ENCODE data around the gene NRXN3. TPM values are rescaled to one million over a fixed set of nuclear protein-coding genes. Genes with fewer than 3 reads are reported as not detected.

Gene NRXN3
- total and polyA plus RNA-seq, 2 of the 4 experiments (the other 2 are of a cell fraction): 4.8 to 25.1 TPM

- H3K9me1 ChIP-seq (ENCODE audit: insufficient read depth, low read length): no peaks in the 10 kb centered on the region
- H3K23ac ChIP-seq (ENCODE audit: low read depth, low read length): no peak overlapping the region
- no peak overlapping the region for H3K56ac ChIP-seq (ENCODE audit: extremely low read depth, insufficient read depth, low read length)
- H3K79me1 ChIP-seq (ENCODE audit: low read depth in 1 of 2, low read length in 2 of 2): no peaks in the 10 kb centered on the region
- H3K9ac ChIP-seq (ENCODE audit: low read depth, low read length): no peak overlapping the region
- no peak overlapping the region for H4K5ac ChIP-seq (ENCODE audit: low read depth, low read length)
- no peak for TF ChIP-seq CTCF (conservative IDR thresholded peaks at IDR 0.05; ENCODE audit: low read depth, low read length)
- no peak for TF ChIP-seq RFX5 (IDR thresholded peaks at IDR 0.05; ENCODE audit: low read depth, low read length)
- TF ChIP-seq MXI1 (IDR thresholded peaks at IDR 0.05; ENCODE audit: borderline replicate concordance, low read depth, low read length): no peak
- TF ChIP-seq BHLHE40 (IDR thresholded peaks at IDR 0.05; ENCODE audit: low read depth, low read length): no peak
- TF ChIP-seq, protein P1, sequence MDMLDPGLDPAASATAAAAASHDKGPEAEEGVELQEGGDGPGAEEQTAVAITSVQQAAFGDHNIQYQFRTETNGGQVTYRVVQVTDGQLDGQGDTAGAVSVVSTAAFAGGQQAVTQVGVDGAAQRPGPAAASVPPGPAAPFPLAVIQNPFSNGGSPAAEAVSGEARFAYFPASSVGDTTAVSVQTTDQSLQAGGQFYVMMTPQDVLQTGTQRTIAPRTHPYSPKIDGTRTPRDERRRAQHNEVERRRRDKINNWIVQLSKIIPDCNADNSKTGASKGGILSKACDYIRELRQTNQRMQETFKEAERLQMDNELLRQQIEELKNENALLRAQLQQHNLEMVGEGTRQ (IDR thresholded peaks at IDR 0.05; ENCODE audit: low read depth, low read length): no peak
- no peak for TF ChIP-seq SMC3 (IDR thresholded peaks at IDR 0.05; ENCODE audit: low read depth, low read length)
- no peak for TF ChIP-seq POLR2A (IDR thresholded peaks at IDR 0.05; ENCODE audit: low read depth, low read length)
- TF ChIP-seq RAD21 (IDR thresholded peaks at IDR 0.05; ENCODE audit: low read length): no peak
- no peak for TF ChIP-seq NFE2L2 (IDR thresholded peaks at IDR 0.05; ENCODE audit: low read depth, low read length)
- no peak for TF ChIP-seq MAFK (IDR thresholded peaks at IDR 0.05; ENCODE audit: low read depth, low read length)
- no peak for TF ChIP-seq CHD1 (IDR thresholded peaks at IDR 0.05; ENCODE audit: low read depth, low read length)
- no peak for TF ChIP-seq FOS (IDR thresholded peaks at IDR 0.05; ENCODE audit: low read depth, low read length)
- TF ChIP-seq RCOR1 (IDR thresholded peaks at IDR 0.05; ENCODE audit: insufficient replicate concordance, low read length): no peak
- TF ChIP-seq MAZ (IDR thresholded peaks at IDR 0.05; ENCODE audit: borderline replicate concordance, low read depth, low read length): no peak
- TF ChIP-seq, protein P2, sequence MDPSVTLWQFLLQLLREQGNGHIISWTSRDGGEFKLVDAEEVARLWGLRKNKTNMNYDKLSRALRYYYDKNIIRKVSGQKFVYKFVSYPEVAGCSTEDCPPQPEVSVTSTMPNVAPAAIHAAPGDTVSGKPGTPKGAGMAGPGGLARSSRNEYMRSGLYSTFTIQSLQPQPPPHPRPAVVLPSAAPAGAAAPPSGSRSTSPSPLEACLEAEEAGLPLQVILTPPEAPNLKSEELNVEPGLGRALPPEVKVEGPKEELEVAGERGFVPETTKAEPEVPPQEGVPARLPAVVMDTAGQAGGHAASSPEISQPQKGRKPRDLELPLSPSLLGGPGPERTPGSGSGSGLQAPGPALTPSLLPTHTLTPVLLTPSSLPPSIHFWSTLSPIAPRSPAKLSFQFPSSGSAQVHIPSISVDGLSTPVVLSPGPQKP (IDR thresholded peaks at IDR 0.05; ENCODE audit: borderline replicate concordance, low read depth, low read length): no peak
- TF ChIP-seq CEBPB (IDR thresholded peaks at IDR 0.05; ENCODE audit: low read depth, low read length): no peak
- H2BK5ac ChIP-seq (ENCODE audit: low read depth, low read length, poor library complexity, severe bottlenecking): no peak overlapping the region
- no peak overlapping the region for H4K91ac ChIP-seq (ENCODE audit: insufficient read depth, low read depth, low read length)
- no peak overlapping the region for H3K4me3 ChIP-seq (ENCODE audit: insufficient read depth, low read depth, low read length)
- H3K36me3 ChIP-seq (ENCODE audit: control insufficient read depth, insufficient read depth, low read length): no peaks in the 10 kb centered on the region
- CTCF ChIA-PET: no interaction called here
- H4K20me1 ChIP-seq (ENCODE audit: insufficient read depth, low read length): no peaks in the 10 kb centered on the region
- no TSS peak for BruUV-seq (replicated peaks)
- no peak overlapping the region for H2AK9ac ChIP-seq (replicated peaks; ENCODE audit: low read depth, low read length, poor library complexity)
- no peak overlapping the region for H2BK15ac ChIP-seq (ENCODE audit: low read depth, low read length)
- no CpG with 5 or more reads among the region's 6 CpGs for WGBS, 2 experiments (ENCODE audit: extremely low coverage in 2 of 2, insufficient read length in 1 of 2)
- no peak overlapping the region for H3K4me2 ChIP-seq (ENCODE audit: low read depth, low read length)
- no peak overlapping the region for H3K14ac ChIP-seq (replicated peaks; ENCODE audit: low read depth, low read length)
- H3K9me3 ChIP-seq (ENCODE audit: control insufficient read depth, insufficient read depth, low read length): no peaks in the 10 kb centered on the region; the same call in 1 of the 2 replicates
- H2AK5ac ChIP-seq (ENCODE audit: low read depth, low read length): no peak overlapping the region
- no peak overlapping the region for H4K8ac ChIP-seq (ENCODE audit: low read depth in 2 of 2, low read length in 2 of 2)
- H3K27ac ChIP-seq (ENCODE audit: insufficient read depth, low read length): no peak overlapping the region
- H3K4me1 ChIP-seq (ENCODE audit: control insufficient read depth, insufficient read depth, low read length): no peaks in the 10 kb centered on the region
- POLR2A ChIA-PET (ENCODE audit: unreplicated experiment): no interaction called here
- no peaks in the 10 kb centered on the region for H3K27me3 ChIP-seq (ENCODE audit: control insufficient read depth, insufficient read depth, low read length)
- H3K4ac ChIP-seq (ENCODE audit: low read depth, low read length): no peak overlapping the region
- DNase-seq (peak; percentile 31), ATAC-seq (ENCODE audit: low read depth) (no peak)
- H2BK120ac ChIP-seq (ENCODE audit: low read depth, low read length): no peak overlapping the region
- H2AFZ ChIP-seq (replicated peaks; ENCODE audit: low read length, poor library complexity): no peak overlapping the region
- intact Hi-C loops (cut with micrococcal nuclease) (no loop called here), in situ Hi-C loops (cut with MboI; ENCODE audit: low sequenced_read_pairs) (no loop called here), dilution Hi-C loops (cut with HindIII; ENCODE audit: low sequenced_read_pairs, unreplicated experiment) (no loop called here)
- no peak overlapping the region for H3K18ac ChIP-seq (ENCODE audit: low read depth, low read length)
- no peak overlapping the region for H2BK20ac ChIP-seq (ENCODE audit: low read depth, low read length)
These were observed 1234.8 kb downstream of the NRXN3 start for GRCh38 chr14:79404874-79405511.

Measured in IMR-90 (cell line).